ENCODE results near the gene SPATA46. TPM values are rescaled to one million over a fixed set of nuclear protein-coding genes. Genes with fewer than 3 reads are reported as not detected.

SPATA46 gene
- total RNA-seq, 3 donors from 2014 or later = not detected

DNA sequence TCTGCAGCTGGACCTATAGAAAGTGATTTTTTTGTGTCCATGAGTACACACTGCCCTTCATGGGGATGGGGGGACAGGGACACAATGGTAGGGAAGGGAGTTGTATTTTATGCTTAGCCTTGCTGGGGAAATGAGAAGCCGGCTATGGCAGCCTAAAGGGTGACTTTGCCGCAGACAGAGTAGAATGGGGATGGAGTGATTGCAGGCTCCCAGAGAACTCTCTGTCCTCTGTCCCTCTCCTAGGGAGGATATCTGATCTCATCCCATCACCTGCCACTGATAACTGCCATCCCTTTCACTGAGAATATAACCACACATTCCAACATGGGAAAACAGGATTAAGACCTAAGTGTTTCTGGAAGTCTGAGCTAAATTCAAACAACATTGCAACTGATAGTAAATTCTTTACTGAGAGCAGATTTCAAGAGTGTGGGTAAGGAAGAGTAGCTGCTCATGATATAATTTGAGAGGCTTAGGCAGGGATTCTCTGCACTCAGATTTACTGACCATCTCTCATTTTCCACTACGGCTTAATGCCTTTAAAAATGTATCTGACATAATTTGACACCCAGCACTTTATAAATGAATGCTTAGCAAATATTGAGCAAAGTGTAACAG is 21.4 kb upstream of the SPATA46 start:
- Histone ChIP-seq H3K36me3 (ENCODE audit: low read depth) (no peaks in the 10 kb centered on the region), H3K9me3 (no peaks in the 10 kb centered on the region), H3K4me3 (no peak overlapping the region), H3K4me1 (ENCODE audit: low read depth) (no peaks in the 10 kb centered on the region)
- intact Hi-C loops (cut with DNase I, micrococcal nuclease) = no loop called here
- DNase-seq = no peak
- no peak for TF ChIP-seq CTCF (IDR thresholded peaks at IDR 0.05)
- no peak for ATAC-seq

- Histone ChIP-seq H3K9me3 (no peaks in the 10 kb centered on the region), H3K36me3 (ENCODE audit: low read depth) (no peaks in the 10 kb centered on the region), H3K4me3 (no peak overlapping the region), H3K4me1 (ENCODE audit: low read depth) (no peaks in the 10 kb centered on the region)
- TF ChIP-seq CTCF (IDR thresholded peaks at IDR 0.05) = no peak
- ATAC-seq = no peak
- no peak for DNase-seq
- intact Hi-C loops (cut with DNase I, micrococcal nuclease) = no loop called here
These were observed 20.4 kb upstream of the SPATA46 start for GRCh38 chr1:162397039-162397448.

DNA sequence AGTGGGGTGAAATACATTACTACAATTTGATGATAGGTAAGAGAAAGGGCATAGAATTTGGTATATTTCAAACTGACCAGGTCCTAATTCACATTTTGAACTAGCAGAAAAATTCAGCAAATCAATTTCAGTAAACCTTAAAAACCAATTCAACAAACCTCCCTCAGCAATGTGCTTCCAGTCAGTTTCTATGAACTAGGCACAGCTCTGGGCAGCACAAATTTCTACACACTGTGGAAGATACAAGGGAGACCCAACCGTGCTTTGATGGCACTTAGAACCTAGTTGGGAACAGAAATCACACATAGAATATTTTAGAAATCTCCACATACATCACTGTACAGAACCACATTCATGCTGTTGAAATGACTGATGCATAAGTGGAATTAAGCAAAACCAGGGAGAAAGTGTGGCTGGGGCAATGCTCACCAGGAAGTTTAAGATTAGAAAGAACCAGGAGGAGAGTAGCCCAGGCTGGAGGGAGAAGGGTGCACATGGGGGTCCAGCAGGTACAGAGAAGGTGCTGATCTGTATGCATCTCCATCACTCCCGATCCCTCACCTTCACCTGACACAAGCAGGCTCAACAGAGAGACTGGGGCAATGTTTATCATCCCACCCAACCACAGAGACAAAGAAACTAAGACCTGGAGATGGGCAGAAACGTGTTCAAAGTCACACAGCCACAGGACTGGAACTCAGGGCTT is 19.7 kb upstream of the SPATA46 start:
- no peaks in the 10 kb centered on the region for H3K9me3 ChIP-seq
- DNase-seq (no peak), ATAC-seq (no peak)
- H3K4me1 ChIP-seq (ENCODE audit: low read depth) = no peaks in the 10 kb centered on the region
- no peak for TF ChIP-seq CTCF (IDR thresholded peaks at IDR 0.05)
- H3K4me3 ChIP-seq = no peak overlapping the region
- intact Hi-C loops (cut with DNase I, micrococcal nuclease) = no loop called here
- H3K36me3 ChIP-seq (ENCODE audit: low read depth) = no peaks in the 10 kb centered on the region

- ATAC-seq = peak; percentile 54
These were observed 15.3 kb upstream of the SPATA46 start for GRCh38 chr1:162391790-162392563.

More at GRCh38 chr1:162391790-162392563, 15.3 kb upstream of the SPATA46 start:
- Histone ChIP-seq H3K4me1 (ENCODE audit: low read depth) (peaks cover 8% of the 10 kb centered on the region), H3K9me3 (no peaks in the 10 kb centered on the region), H3K36me3 (ENCODE audit: low read depth) (no peaks in the 10 kb centered on the region), H3K4me3 (no peak overlapping the region)
- DNase-seq = no peak
- intact Hi-C loops (cut with DNase I, micrococcal nuclease) = loop anchor here (5.0 kb wide), 2 partner anchors 35 to 335 kb away; no protein-coding TSS in a partner anchor
- TF ChIP-seq CTCF (IDR thresholded peaks at IDR 0.05) = peak; percentile 51
